ENCODE measurements around the gene COP1.

Gene COP1

DNA sequence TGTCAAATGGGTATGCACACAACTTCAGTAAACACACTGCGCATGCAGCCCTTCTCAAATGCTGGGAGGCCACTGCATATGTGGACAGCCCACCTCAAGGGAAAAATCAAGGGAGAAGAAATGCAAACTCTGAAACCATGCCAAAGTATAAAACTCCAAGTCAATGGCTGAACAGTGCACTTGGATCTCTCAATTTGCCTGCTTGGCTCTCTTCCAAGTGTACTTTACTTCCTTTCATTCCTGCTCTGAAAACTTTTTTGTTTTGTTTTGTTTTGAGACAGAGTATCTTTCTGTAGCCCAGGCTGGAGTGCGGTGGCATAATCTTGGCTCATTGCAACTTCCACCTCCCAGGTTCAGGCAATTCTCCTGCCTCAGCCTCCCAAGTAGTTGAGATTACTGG, 18.8 kb upstream of the COP1 start:
- TF ChIP-seq, protein P1, sequence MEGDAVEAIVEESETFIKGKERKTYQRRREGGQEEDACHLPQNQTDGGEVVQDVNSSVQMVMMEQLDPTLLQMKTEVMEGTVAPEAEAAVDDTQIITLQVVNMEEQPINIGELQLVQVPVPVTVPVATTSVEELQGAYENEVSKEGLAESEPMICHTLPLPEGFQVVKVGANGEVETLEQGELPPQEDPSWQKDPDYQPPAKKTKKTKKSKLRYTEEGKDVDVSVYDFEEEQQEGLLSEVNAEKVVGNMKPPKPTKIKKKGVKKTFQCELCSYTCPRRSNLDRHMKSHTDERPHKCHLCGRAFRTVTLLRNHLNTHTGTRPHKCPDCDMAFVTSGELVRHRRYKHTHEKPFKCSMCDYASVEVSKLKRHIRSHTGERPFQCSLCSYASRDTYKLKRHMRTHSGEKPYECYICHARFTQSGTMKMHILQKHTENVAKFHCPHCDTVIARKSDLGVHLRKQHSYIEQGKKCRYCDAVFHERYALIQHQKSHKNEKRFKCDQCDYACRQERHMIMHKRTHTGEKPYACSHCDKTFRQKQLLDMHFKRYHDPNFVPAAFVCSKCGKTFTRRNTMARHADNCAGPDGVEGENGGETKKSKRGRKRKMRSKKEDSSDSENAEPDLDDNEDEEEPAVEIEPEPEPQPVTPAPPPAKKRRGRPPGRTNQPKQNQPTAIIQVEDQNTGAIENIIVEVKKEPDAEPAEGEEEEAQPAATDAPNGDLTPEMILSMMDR (IDR thresholded peaks at IDR 0.05; ENCODE audit: low read length, missing control alignments): no peak
- H3K4me3 ChIP-seq (replicated peaks; ENCODE audit: low read depth, low read length): no peak overlapping the region
- no peak for DNase-seq (ENCODE audit: low read depth)

DNA sequence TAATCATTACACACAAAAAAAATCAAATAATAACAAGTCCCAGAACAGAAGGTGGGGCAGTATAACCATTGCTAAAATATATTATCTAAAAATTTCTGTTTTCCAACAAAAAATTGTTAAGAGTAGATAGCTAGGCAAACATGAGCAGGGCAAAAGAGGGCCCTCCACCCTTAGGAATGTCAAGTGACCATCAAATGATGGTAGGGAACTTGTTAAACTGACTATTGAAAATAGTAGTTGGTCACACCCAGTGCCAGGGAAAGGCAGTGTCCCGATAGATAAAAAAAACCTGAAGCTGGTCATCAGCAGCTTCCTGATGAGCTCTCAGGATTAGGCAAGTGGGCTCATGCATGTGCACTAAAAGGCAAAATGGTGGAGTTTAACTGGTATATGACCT, 18.4 kb upstream of the COP1 start:
- TF ChIP-seq, protein P1 (IDR thresholded peaks at IDR 0.05; ENCODE audit: low read length, missing control alignments): no peak
- no peak for DNase-seq (ENCODE audit: low read depth)
- H3K4me3 ChIP-seq (replicated peaks; ENCODE audit: low read depth, low read length): no peak overlapping the region

DNA sequence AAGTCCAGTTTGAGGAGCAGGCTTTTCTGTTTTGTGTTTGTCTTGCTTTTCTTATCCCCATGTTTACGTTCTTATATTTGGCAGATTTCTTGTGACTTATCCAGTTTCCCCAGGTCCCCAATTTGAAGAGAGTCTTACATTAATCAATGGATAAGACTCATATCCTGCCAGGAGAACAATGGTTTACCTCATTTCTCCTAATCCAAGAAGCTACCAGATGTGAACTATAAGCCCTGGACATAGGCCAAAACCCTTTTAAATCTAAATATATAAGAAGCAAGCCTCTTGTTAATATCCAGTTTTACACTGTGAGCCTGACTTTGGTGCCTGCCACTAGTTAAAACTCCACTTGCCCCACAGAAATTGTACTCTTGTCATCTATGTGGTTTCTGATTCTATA, 15.1 kb upstream of the COP1 start:
- DNase-seq (ENCODE audit: low read depth): no peak
- no peak overlapping the region for H3K4me3 ChIP-seq (replicated peaks; ENCODE audit: low read depth, low read length)
- TF ChIP-seq, protein P1 (IDR thresholded peaks at IDR 0.05; ENCODE audit: low read length, missing control alignments): no peak

DNA sequence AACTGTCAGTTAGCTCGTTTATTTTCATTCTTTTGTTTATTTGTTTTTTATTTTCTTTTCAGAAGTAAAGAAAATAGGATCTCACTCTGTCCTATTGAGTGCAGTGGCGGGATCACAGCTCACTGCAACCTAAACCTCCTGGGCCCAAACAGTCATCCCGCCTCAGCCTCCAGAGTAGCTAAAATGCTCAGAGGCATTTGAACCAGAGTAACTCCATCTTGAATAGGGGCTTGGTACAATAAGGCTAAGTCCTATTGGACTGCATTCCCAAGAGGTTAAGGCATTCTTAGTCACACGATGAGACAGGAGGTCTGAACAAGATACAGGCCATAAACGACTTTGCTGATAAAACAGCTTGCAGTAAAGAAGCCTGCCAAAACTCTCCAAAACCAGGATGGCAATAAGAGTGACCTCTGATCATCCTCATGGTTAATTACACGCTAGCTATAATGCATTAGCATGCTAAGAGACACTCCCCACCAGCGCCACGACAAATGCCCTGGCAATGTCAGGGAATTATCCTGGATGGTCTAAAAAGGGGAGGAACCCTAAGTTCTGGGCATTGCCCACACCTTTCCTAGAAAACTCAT, 13.1 kb upstream of the COP1 start:
- TF ChIP-seq, protein P1 (IDR thresholded peaks at IDR 0.05; ENCODE audit: low read length, missing control alignments): no peak
- DNase-seq (ENCODE audit: low read depth): no peak
- H3K4me3 ChIP-seq (replicated peaks; ENCODE audit: low read depth, low read length): no peak overlapping the region

DNA sequence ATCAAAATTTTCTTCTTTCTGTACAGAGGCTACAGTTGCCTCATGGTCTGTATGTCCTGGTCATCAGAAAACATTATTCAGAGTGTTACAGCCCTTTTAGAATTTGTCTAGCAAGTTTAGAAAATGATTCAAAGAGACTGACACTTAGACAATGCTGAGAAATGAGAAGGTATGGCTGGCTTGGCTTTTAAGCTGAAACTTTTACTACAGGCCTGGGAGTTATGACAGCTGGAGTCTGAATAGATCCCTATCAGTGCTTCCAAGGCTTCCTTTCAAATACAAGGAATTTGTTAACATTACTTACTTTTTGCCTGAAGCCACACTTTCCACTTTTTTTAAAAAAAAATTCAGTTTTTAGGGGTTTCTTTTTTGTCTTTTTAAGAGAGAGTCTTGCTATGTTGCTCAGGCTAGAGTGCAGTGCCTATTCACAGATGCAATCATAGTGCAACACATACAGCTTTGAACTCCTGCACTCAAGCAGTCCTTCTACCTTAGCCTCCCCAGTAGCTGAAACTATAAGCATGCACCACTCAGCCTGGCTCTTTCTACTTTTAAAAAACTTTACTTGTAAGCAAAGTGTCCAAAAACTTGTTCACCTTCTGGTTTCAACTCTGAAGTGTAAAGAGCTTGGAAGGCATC, 10.5 kb upstream of the COP1 start:
- TF ChIP-seq, protein P1 (IDR thresholded peaks at IDR 0.05; ENCODE audit: low read length, missing control alignments): no peak

DNA sequence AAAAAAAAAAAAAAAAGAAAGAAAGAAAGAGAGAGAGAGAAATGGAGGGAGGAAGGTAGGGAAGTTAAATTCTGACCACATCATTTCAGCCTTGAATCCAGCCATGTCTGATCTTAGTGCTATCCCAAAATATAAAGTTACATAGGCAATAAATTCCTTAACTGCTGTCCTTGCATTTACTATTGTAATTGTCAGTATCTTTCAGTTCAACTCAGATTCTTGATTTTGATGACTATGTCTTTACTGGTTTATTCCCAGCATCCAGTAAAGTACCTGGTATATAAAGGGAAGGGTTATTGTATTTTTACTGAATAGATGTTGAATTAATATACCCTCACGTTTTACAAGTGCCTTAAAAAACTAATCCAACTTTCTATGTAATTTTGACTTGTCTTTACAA, 8.9 kb upstream of the COP1 start:
- H3K4me3 ChIP-seq (replicated peaks; ENCODE audit: low read depth, low read length): no peak overlapping the region
- DNase-seq (ENCODE audit: low read depth): no peak
- TF ChIP-seq, protein P1 (IDR thresholded peaks at IDR 0.05; ENCODE audit: low read length, missing control alignments): no peak

More for the DNA sequence above, 10.5 kb upstream of the COP1 start:
- no peak for DNase-seq (ENCODE audit: low read depth)
- no peak overlapping the region for H3K4me3 ChIP-seq (replicated peaks; ENCODE audit: low read depth, low read length)
